GM19099 (cell line): ENCODE data around the gene IFI16.

Experiments used
- POLR2A ChIP-seq: IDR thresholded peaks from 3 replicates; pipeline ENCODE4 v1.6.1; 2011; ENCODE audit warnings: low read depth; ENCODE audit not compliant: insufficient read length; ENCODE audit errors: extremely low read depth

Gene IFI16

GRCh38 chr1:159009704-159010361 lies at the start of gene IFI16:
IFI16 (plus strand) TSS chr1:159009907; CDS start chr1:159014681, 4,774 bp downstream.
- peak; percentile 94 for TF ChIP-seq POLR2A

- TF ChIP-seq POLR2A, result no peak
Observed at GRCh38 chr1:158961178-158961577, 48.5 kb upstream of the IFI16 start.

GRCh38 chr1:158962983-158963382 lies 46.7 kb upstream of the IFI16 start:
- no peak for TF ChIP-seq POLR2A

- TF ChIP-seq POLR2A, result no peak
Observed at GRCh38 chr1:158969166-158969565, 40.5 kb upstream of the IFI16 start.

DNA sequence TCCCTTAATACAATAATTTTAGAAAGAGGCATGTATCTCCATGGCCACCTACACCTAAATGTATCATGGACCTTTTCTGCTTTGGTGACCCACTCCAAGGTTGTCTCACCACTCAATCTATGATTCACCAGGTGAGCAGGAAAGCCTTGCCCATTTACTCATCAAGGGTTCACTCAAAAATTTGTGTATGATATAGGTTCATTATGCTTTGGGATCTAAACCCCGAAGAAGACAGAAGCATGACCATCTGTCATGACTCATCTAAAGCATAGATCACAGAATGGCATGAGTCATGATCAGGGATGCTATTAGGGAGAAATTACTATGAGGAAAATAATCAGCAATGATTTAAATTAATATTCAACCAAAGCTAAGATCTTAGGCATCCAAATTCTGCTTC lies 39.9 kb upstream of the IFI16 start:
- no peak for TF ChIP-seq POLR2A

GRCh38 chr1:158972841-158973240 lies 36.9 kb upstream of the IFI16 start:
- TF ChIP-seq POLR2A, result no peak

GRCh38 chr1:158976219-158976618 lies 33.5 kb upstream of the IFI16 start:
- TF ChIP-seq POLR2A, result no peak

DNA sequence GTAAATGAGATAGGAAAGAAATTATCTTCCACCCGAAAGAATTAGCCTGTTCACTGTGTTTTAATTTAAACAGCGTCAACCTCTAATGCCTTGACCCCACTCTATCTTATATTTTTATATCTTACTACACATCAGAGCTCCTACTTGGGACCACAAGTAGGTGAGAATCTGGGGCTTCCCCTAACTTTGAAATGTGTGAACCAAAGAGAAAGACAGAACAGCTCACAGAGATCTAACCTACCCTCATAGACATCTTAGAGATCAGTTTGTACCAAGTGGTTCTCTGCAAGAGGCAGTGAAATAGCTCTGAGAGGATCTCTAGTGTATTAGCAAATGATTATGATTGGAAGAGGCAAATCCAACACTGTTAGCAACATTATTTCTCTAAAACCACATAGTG lies 31.0 kb upstream of the IFI16 start:
- TF ChIP-seq POLR2A, result no peak

GRCh38 chr1:158979229-158979628 lies 30.5 kb upstream of the IFI16 start:
- TF ChIP-seq POLR2A, result no peak

DNA sequence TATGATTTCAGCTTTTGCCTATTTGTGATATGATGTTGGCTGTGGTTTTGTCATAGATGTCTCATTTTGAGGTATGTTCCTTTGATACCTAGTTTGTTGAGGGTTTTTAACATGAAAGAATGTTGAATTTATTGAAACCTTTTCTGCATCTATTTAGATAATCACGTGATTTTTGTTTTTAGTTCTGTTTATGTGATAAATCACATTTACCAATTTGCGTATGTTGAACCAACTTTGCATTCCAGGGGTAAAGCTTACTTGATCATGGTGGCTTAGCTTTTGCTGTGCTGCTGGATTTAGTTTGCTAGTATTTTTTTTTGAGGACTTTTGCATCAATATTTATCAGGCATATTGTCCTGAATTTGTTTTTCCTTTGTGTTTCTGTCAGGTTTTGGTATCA lies 26.5 kb upstream of the IFI16 start:
- TF ChIP-seq POLR2A, result no peak

GRCh38 chr1:158984386-158984785 lies 25.3 kb upstream of the IFI16 start:
- no peak for TF ChIP-seq POLR2A

GRCh38 chr1:158989424-158989823 lies 20.3 kb upstream of the IFI16 start:
- no peak for TF ChIP-seq POLR2A

- TF ChIP-seq POLR2A, result no peak
Observed at GRCh38 chr1:158992787-158993312, 16.9 kb upstream of the IFI16 start.

- TF ChIP-seq POLR2A, result no peak
Observed at GRCh38 chr1:158996998-158997397, 12.7 kb upstream of the IFI16 start.

GRCh38 chr1:158998037-158998780 lies 11.5 kb upstream of the IFI16 start:
- no peak for TF ChIP-seq POLR2A

DNA sequence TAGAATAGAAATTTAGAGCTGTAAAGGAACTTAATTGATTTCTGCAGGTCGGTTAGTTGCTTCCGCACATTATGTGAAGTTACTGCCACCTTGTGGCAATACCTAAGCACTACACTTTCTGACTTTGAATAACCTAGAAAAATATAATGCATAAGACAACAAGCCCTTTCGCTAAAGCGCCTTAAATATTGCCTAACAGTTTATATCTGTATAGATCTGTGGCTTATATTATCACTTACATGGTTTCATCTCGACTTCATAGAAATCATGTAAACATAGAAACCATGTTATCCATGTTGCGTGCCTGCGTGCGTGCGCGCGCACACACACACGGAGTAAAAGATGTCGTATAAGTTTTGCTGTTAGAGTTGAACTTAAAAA lies 10.9 kb upstream of the IFI16 start:
- no peak for TF ChIP-seq POLR2A
